Thyroid gland (tissue), 4 donors: ENCODE data around the gene BCLAF3. TPM values are rescaled to one million over a fixed set of nuclear protein-coding genes. Genes with fewer than 3 reads are reported as not detected.

Experiments
- DNase-seq, 2 donors: peaks; one replicate each; pipeline ENCODE4 v3.0.0-alpha.2; 2019
- H3K27ac ChIP-seq, 3 donors: fragments of 200-600 bp; sonication (generic); 1 replicate in 2 of 3; 2 replicates in 1 of 3; pipeline ENCODE4 v1.5.1; 2016 to 2019; ENCODE audit warnings: mild to moderate bottlenecking in 1 of 3, moderate library complexity in 1 of 3
- H3K27me3 ChIP-seq: fragments of 200-600 bp; sonication (generic); one replicate; pipeline ENCODE4 v1.5.1; 2019
- H3K36me3 ChIP-seq, 2 donors: fragments of 200-600 bp; sonication (generic); one replicate each; pipeline ENCODE4 v1.5.1; 2016 to 2019
- H3K4me1 ChIP-seq, 2 donors: fragments of 200-600 bp; sonication (generic); one replicate each; pipeline ENCODE4 v1.5.1; 2017 to 2019
- H3K4me3 ChIP-seq, 3 donors: fragments of 200-600 bp; sonication (generic); replicated peaks in 1 of 3; 1 replicate in 2 of 3; 2 replicates in 1 of 3; pipeline ENCODE4 v1.5.1; 2016; ENCODE audit warnings: mild to moderate bottlenecking in 1 of 3
- H3K9me3 ChIP-seq: fragments of 200-600 bp; sonication (generic); one replicate; pipeline ENCODE4 v1.5.1; 2017
- POLR2A ChIP-seq, 2 donors: fragments of 450-650 bp; IDR thresholded peaks; one replicate each; pipeline ENCODE4 v1.6.1; 2017; ENCODE audit warnings: antibody characterized with exemption in 2 of 2, mild to moderate bottlenecking in 2 of 2, moderate library complexity in 1 of 2
- WGBS, 2 donors: methylation state at CpG; one replicate each; pipeline ENCODE4 v1.1.5; 2017; 5-methylcytosine and 5-hydroxymethylcytosine counted together
- intact Hi-C: fragments of 100-400 bp; cut with DNase I; formaldehyde crosslinking; loops from one replicate; pipeline ENCODE4 v1.15.1; 2023
- total RNA-seq, 4 donors: library from RNA; depleted of rRNA; stranded (reverse); fragments of >200 nt; gene quantifications; one replicate each; pipeline ENCODE4 v1.2.3, GENCODE V29; 2016
- TF ChIP-seq, protein P1 (sequence below), 6 experiments: fragments of 200-600 bp in 3 of 6; fragments of 450-650 bp in 3 of 6; sonication (generic) in 3 of 6; IDR thresholded peaks; one replicate each; pipeline ENCODE4 v1.5.1; 2016 to 2019; ENCODE audit warnings: antibody characterized with exemption in 6 of 6, mild to moderate bottlenecking in 2 of 6, inconsistent platforms in 1 of 6, moderate library complexity in 1 of 6

Gene BCLAF3
- 10 to 100 TPM; 10.8 to 16.7 (median 12.3) TPM for total RNA-seq

DNA sequence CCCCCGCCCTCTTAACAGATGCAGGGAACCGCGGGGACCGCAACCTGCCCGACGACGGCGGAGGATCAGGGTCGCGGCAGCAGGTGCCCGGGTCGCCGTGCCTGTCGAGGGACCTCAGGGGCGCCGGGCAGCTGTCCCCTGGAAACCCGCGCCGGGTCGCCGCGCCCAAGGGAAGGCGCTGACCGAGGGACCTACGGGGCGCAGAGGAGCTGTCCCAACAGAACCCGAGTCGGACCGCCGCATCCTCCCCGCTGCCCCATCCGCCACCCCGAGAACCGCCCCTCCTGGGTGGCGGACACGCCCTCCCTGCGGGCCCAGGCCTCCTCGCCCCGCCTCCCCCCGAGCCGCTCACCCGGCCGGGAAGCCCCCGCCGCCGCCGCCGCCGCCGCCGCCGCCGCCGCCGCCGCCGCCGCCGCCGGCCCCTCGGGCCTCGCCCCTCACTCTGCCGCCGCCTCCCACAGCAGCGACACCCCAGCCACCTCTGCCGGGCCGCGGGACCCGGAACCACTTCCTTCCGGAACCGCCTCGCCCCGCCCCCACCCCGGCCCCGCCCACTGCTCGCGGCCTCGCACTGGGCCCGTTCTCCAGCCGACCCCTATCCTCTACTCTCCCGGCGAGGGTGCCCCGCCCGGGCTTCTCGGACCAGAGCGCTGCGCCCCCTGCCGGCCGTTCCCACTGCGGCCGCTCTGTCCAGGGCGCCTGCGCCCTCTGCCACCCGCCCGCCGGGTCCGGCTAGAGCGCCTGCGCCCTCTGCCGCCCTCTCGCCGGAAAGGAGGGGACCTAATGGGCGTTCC is at the start of gene BCLAF3:
TSS of gene BCLAF3 (minus strand) at position 506 of the 794 bp plus-strand sequence. CDS start 20,797 bp downstream, outside the sequence.
- peak within 1 kb of the TSS in 2 of 3 donors; percentile 35 to 54 for H3K4me3 ChIP-seq
- no peaks in the 10 kb centered on the region for H3K36me3 ChIP-seq
- 0% methylated on average over 2 of the region's 103 CpGs; no CpG with 5 or more reads in 1 of the 2 donors for WGBS, 2 donors
- H3K9me3 ChIP-seq = no peaks in the 10 kb centered on the region
- TF ChIP-seq, protein P1, sequence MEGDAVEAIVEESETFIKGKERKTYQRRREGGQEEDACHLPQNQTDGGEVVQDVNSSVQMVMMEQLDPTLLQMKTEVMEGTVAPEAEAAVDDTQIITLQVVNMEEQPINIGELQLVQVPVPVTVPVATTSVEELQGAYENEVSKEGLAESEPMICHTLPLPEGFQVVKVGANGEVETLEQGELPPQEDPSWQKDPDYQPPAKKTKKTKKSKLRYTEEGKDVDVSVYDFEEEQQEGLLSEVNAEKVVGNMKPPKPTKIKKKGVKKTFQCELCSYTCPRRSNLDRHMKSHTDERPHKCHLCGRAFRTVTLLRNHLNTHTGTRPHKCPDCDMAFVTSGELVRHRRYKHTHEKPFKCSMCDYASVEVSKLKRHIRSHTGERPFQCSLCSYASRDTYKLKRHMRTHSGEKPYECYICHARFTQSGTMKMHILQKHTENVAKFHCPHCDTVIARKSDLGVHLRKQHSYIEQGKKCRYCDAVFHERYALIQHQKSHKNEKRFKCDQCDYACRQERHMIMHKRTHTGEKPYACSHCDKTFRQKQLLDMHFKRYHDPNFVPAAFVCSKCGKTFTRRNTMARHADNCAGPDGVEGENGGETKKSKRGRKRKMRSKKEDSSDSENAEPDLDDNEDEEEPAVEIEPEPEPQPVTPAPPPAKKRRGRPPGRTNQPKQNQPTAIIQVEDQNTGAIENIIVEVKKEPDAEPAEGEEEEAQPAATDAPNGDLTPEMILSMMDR (IDR thresholded peaks at IDR 0.05) = peak; percentile 32 to 89 (median 64)
- peak in 1 of 2 donors; percentile 26 for TF ChIP-seq POLR2A (IDR thresholded peaks at IDR 0.05)
- H3K27me3 ChIP-seq = no peaks in the 10 kb centered on the region
- H3K27ac ChIP-seq = peak within 1 kb of the TSS; percentile 43 to 58 (median 44)
- peak; percentile 86 to 90 for DNase-seq
- intact Hi-C loops = no loop called here
- H3K4me1 ChIP-seq = no peaks in the 10 kb centered on the region

DNA sequence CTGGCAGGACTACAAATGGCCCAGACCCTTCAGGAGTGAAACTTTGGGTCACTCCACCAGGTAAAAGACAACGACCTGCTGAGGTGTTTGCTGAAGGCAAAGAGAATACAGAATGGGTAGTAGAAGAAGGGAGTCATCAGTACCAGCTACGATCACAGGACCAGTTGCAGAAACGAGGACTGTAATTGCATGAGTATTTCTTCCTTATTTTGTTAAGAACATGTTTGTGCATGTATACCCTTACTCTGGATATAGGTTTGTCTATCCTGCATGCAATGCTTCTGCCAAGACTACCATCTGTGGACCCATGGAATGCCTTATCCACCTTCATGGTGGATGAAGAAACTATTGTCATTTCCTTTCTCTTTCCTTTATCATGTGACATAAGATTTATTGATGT is 48.1 kb upstream of the BCLAF3 start:
- H3K27me3 ChIP-seq = no peaks in the 10 kb centered on the region
- no peaks in the 10 kb centered on the region for H3K9me3 ChIP-seq
- no peak for TF ChIP-seq POLR2A (IDR thresholded peaks at IDR 0.05)
- TF ChIP-seq, protein P1 (IDR thresholded peaks at IDR 0.05) = no peak
- DNase-seq = no peak
- no peak overlapping the region for H3K4me3 ChIP-seq
- H3K4me1 ChIP-seq = no peaks in the 10 kb centered on the region
- 63 to 83% methylated on average over 2 to 3 of the region's 3 CpGs for WGBS, 2 donors
- no peaks in the 10 kb centered on the region for H3K36me3 ChIP-seq
- H3K27ac ChIP-seq = no peak overlapping the region
- intact Hi-C loops = no loop called here

DNA sequence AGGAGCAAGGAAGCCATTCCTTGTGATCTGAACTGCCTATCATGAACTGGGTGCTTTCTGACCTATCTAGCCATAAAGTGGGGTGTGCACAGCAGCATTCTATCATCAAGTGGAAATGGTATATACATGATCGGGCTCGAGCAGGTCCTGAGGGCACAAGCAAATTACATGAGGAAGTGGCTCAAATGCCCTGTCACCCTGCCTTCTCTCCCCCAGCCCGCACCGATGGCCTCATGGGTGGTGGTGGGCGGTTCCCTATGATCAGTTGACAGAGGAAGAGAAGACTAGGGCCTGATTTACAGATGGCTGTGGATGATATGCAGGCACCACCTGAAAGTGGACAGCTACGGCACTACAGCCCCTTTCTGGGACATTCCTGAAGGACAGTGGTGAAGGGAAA is 46.3 kb upstream of the BCLAF3 start:
- intact Hi-C loops = no loop called here
- H3K4me1 ChIP-seq = no peaks in the 10 kb centered on the region
- no peaks in the 10 kb centered on the region for H3K36me3 ChIP-seq
- no peak overlapping the region for H3K4me3 ChIP-seq
- DNase-seq = no peak
- H3K27ac ChIP-seq = no peak overlapping the region
- 94% methylated on average over 6 of the region's 6 CpGs; no CpG with 5 or more reads in 1 of the 2 donors for WGBS, 2 donors
- no peaks in the 10 kb centered on the region for H3K9me3 ChIP-seq
- no peak for TF ChIP-seq POLR2A (IDR thresholded peaks at IDR 0.05)
- TF ChIP-seq, protein P1 (IDR thresholded peaks at IDR 0.05) = no peak
- no peaks in the 10 kb centered on the region for H3K27me3 ChIP-seq

DNA sequence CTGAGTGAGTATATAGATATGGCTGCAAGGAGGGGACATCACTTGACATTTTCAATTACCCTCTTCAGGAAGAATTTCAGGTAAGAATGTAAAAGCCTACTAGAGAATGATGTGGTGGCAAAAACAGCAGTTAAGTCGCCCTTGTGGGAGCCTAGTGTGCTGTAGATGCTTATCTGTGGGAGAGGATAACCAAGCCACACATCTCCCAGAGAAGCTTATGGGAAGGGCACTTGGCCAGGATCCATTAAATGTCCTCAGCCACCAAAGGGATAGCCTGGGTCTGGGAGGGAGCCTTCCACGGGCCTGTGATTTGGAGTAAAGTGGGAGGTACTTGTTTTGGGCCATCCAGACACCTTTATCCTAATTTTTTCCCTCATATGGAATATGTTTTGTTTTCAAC is 41.3 kb upstream of the BCLAF3 start:
- no peak for DNase-seq
- H3K4me1 ChIP-seq = no peaks in the 10 kb centered on the region
- no peak for TF ChIP-seq POLR2A (IDR thresholded peaks at IDR 0.05)
- TF ChIP-seq, protein P1 (IDR thresholded peaks at IDR 0.05) = no peak
- intact Hi-C loops = no loop called here
- WGBS, 2 donors = 59 to 66% methylated on average over 2 of the region's 2 CpGs
- no peak overlapping the region for H3K4me3 ChIP-seq
- H3K9me3 ChIP-seq = no peaks in the 10 kb centered on the region
- no peaks in the 10 kb centered on the region for H3K36me3 ChIP-seq
- H3K27ac ChIP-seq = no peak overlapping the region
- H3K27me3 ChIP-seq = no peaks in the 10 kb centered on the region

DNA sequence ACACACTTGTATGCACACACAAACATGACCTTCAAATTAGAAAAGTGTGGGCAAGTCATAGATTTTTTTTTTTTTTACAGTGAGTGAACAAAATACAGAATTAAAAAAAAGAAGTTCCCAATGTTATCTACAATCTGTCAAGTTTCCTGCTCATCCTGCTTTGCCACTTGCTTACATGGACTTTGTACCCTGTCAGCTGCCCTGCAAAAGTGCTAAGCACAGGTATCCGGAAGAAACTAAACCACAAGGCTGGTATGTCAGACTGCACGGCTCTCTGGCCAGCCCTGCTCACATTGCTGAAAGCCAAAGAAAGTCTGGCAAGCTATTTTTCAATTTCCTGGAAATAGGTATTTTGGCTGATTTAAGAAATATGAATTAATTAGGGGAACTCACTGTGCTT is 38.9 kb upstream of the BCLAF3 start:
- TF ChIP-seq, protein P1 (IDR thresholded peaks at IDR 0.05) = no peak
- TF ChIP-seq POLR2A (IDR thresholded peaks at IDR 0.05) = no peak
- H3K27me3 ChIP-seq = no peaks in the 10 kb centered on the region
- H3K27ac ChIP-seq = no peak overlapping the region
- H3K36me3 ChIP-seq = no peaks in the 10 kb centered on the region
- H3K4me3 ChIP-seq = no peak overlapping the region
- 15 to 23% methylated on average over 2 of the region's 2 CpGs for WGBS, 2 donors
- intact Hi-C loops = no loop called here
- H3K9me3 ChIP-seq = no peaks in the 10 kb centered on the region
- H3K4me1 ChIP-seq = no peaks in the 10 kb centered on the region
- peak; percentile 23 to 52 for DNase-seq
